Rectal smooth muscle tissue (tissue), 1 donor: ENCODE measurements around the gene PNPLA7.

Experiments
- H3K27ac ChIP-seq: one replicate; pipeline ENCODE4 v1.7.0; 2013; ENCODE audit warnings: low read depth, low read length, inconsistent platforms
- H3K27me3 ChIP-seq: one replicate; pipeline ENCODE4 v1.7.0; 2013; ENCODE audit warnings: low read length; ENCODE audit not compliant: control insufficient read depth, insufficient read depth
- H3K36me3 ChIP-seq: one replicate; pipeline ENCODE4 v1.7.0; 2013; ENCODE audit warnings: low read length; ENCODE audit not compliant: control insufficient read depth, insufficient read depth
- H3K4me1 ChIP-seq: one replicate; pipeline ENCODE4 v1.7.0; 2013; ENCODE audit warnings: low read length; ENCODE audit not compliant: control insufficient read depth, insufficient read depth
- H3K4me3 ChIP-seq: one replicate; pipeline ENCODE4 v1.7.0; 2013; ENCODE audit warnings: low read length
- H3K9ac ChIP-seq: one replicate; pipeline ENCODE4 v1.7.0; 2013; ENCODE audit warnings: low read length

The PNPLA7 gene

DNA sequence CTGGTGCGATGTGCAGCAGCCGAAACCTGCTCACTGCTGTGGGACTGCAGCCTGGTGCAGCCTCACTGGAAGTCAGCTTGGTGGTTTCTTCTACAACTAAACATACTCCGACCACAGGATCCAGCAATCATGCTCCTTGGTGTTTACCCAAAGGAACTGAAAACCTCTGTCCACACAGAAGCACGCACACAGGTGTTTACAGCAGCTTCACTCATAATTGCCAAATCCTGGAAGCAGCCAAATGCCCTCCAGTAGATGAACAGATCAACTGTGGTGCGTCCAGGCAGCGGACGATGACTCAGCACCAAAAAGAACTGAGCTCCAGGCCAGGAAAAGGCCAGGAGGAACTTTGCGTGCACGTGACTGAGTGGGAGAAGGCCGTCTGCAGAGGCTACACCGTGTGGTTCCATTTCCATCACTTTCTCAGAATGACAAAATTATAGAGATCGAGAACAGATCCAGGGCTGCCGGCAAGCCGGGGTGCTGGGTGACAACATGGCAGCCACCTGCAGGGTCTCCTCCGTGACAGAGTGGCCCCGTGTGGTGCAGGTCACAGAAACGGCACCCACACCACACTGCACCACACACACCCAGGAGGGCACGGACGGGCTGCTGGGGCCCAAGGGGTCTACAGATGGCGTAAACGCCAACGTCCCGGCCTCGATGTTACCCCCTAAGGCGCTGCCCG, 68.0 kb downstream of the PNPLA7 start:
- H3K27ac ChIP-seq, result no peak overlapping the region
- no peak overlapping the region for H3K9ac ChIP-seq
- H3K36me3 ChIP-seq, result no peaks in the 10 kb centered on the region
- no peaks in the 10 kb centered on the region for H3K27me3 ChIP-seq
- H3K4me1 ChIP-seq, result peaks cover 2% of the 10 kb centered on the region
- no peak overlapping the region for H3K4me3 ChIP-seq

DNA sequence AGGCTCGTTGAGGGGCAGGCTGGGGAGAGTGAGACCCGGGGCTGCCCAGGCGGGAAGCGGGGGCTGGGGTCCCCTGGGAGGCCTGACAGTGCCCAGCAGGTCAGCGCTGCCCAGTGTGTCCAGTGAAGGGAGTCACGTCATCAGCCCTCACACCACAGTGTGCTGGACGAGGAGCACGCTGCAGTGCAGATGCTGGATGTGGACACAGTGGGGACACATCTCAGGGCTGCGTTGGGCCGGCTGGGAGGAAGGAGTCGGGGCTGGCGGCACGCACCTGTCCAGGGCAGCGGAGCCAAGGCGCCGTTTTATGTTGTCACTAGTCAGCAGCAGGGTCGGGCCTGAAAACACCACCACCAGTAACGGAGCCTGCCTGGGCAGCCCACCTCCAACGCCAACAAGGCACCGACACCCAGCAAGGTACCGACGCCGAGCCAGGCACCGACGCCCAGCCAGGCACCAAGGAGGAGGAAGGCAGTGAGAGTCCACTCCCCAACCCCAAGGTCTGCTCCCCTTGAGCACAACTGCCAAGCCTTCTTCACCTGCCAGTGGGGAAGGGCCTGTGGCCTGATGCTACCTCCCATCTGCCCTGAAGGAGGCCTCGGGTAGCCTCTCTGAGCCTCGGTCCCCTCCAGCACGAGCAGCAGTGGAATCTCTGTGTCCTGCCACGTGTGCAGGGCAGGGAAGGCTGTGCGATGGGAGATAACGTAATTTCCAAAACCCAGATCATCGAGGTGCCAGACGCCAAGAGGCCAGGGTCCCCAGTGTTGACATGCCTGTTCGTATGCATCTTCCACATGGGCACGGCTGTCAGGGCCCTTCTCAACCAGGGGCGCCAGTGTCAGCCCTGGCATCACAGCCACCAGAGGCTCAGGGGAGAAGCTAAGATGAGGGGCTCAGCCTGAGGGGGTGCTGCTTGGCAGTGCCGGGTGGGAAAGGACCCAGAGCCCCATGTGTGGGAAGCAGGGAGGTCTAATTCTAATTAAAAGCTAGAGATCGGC, 69.2 kb downstream of the PNPLA7 start:
- Histone ChIP-seq H3K9ac (no peak overlapping the region), H3K36me3 (no peaks in the 10 kb centered on the region), H3K4me3 (no peak overlapping the region), H3K27me3 (no peaks in the 10 kb centered on the region), H3K4me1 (peaks cover 2% of the 10 kb centered on the region), H3K27ac (no peak overlapping the region)

DNA sequence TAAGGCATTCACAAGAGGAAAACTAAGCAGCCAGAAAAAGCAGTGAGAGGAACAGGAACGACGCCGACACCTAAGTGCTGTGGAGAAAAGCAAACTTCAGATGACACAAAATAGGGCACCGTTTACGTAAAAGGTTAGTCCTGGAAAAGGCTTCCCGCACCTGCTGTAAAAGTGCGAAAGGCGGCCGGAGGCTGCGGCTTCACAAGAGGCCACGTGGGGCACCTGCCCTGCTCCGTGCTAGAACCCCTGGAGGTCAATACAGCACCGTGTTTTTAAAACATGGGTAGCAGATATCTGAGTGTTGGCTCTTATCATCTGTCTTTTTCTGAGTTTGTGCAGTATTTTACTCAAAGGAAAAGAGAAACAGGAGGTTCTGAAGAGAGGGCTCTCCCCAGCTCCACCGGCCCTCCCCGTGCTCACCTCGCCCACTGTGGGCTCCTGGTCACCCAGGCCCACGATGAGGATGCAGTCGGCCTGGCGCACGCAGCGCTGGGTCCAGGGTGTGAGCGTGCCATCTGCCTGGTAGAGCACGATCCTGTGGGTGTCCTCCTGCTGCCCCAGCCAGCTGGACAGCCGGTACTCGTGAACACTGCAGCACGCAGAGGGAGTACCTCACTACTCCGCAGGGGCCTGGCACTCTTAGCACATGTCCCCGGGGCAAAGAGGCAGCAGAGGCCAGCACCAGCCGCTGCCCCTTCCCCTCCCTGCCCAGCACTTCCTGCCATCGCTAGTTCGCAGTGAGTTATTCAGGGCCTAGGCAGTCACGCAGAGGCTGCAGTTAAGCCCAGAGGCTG, 70.1 kb downstream of the PNPLA7 start:
- Histone ChIP-seq H3K27ac (no peak overlapping the region), H3K4me3 (no peak overlapping the region), H3K9ac (no peak overlapping the region), H3K36me3 (no peaks in the 10 kb centered on the region), H3K27me3 (no peaks in the 10 kb centered on the region), H3K4me1 (peaks cover 2% of the 10 kb centered on the region)

DNA sequence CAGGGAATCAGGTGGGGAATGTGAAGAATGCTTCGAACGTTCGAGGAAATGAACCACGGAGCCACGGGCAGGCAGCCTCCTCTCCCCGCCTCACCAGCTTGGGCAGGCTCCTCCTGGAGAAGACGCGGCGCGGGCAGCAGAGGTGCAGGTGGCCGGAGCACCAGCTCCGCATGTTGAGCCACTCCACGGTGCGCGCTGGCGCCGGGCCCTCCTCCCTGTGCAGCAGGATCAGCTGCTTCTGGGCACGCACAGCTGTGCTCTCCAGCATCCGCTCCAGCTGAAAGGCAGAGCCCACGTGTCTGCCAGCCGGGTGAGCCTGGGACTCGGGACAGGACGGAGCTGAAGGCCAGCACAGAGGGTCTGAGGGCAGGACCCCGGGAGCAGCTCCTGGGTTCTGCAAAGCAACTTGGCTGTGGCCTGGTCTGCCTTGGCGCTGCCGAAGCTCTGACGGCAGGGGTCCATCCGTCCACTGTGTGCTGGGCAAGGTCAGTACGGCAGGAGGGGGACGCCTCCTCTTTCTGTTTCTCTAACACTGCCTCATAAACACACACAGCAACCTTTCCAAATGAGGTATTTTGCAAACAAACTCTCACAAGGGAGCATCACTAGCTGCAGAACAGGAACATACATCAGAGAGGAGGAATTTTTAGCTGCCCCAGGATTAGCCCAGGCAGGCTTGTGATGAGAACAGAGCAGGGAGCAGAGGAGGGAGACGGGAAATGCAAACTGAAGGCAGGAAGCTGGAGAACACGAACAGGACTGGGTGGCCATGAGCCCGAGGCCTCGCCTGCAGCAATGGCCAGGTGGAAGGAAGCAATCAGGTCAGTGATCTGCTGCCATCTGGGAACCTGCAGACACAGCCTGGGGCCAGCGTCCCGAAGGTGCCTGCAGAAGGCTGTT, 71.0 kb downstream of the PNPLA7 start:
- Histone ChIP-seq H3K4me3 (no peak overlapping the region), H3K36me3 (no peaks in the 10 kb centered on the region), H3K4me1 (peaks cover 2% of the 10 kb centered on the region), H3K9ac (no peak overlapping the region), H3K27ac (no peak overlapping the region), H3K27me3 (no peaks in the 10 kb centered on the region)

DNA sequence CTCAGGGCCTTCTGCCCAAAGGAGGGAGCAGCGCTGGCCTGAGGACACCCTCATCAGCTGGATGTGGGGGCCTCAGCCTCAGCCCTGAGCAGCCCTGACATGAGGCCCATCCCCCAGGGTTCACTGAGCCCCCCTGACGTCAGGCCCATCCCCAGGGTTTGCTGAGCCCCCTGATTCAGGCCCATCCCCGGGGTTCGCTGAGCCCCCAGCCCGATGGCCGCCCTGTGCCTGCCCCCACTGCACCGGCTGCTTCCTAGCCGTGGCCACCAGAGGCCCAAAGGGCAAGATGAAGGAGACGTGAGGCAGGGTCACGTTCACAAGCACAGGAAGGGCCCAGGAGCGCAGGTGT, 71.6 kb downstream of the PNPLA7 start:
- Histone ChIP-seq H3K27ac (no peak overlapping the region), H3K27me3 (no peaks in the 10 kb centered on the region), H3K36me3 (no peaks in the 10 kb centered on the region), H3K4me1 (peaks cover 2% of the 10 kb centered on the region), H3K4me3 (no peak overlapping the region), H3K9ac (no peak overlapping the region)

- Histone ChIP-seq H3K36me3 (no peaks in the 10 kb centered on the region), H3K4me3 (no peak overlapping the region), H3K4me1 (peaks cover 2% of the 10 kb centered on the region), H3K27me3 (no peaks in the 10 kb centered on the region), H3K27ac (no peak overlapping the region), H3K9ac (no peak overlapping the region)
These were observed 72.2 kb downstream of the PNPLA7 start for GRCh38 chr9:137477778-137478612.

- Histone ChIP-seq H3K27me3 (no peaks in the 10 kb centered on the region), H3K27ac (no peak overlapping the region), H3K4me3 (no peak overlapping the region), H3K36me3 (no peaks in the 10 kb centered on the region), H3K9ac (no peak overlapping the region), H3K4me1 (no peaks in the 10 kb centered on the region)
These were observed 73.3 kb downstream of the PNPLA7 start for GRCh38 chr9:137476856-137477255.

- no peaks in the 10 kb centered on the region for H3K27me3 ChIP-seq
- H3K4me1 ChIP-seq, result no peaks in the 10 kb centered on the region
- no peaks in the 10 kb centered on the region for H3K36me3 ChIP-seq
- H3K27ac ChIP-seq, result no peak overlapping the region
- no peak overlapping the region for H3K9ac ChIP-seq
- no peak overlapping the region for H3K4me3 ChIP-seq
These were observed 74.5 kb downstream of the PNPLA7 start for GRCh38 chr9:137475666-137476065.

GRCh38 chr9:137474271-137474670, 75.9 kb downstream of the PNPLA7 start:
- Histone ChIP-seq H3K4me1 (no peaks in the 10 kb centered on the region), H3K4me3 (no peak overlapping the region), H3K36me3 (no peaks in the 10 kb centered on the region), H3K27ac (no peak overlapping the region), H3K9ac (no peak overlapping the region), H3K27me3 (no peaks in the 10 kb centered on the region)

GRCh38 chr9:137470785-137471184, 79.4 kb downstream of the PNPLA7 start:
- Histone ChIP-seq H3K36me3 (no peaks in the 10 kb centered on the region), H3K4me1 (no peaks in the 10 kb centered on the region), H3K27ac (no peak overlapping the region), H3K4me3 (no peak overlapping the region), H3K27me3 (no peaks in the 10 kb centered on the region), H3K9ac (no peak overlapping the region)

- Histone ChIP-seq H3K27me3 (no peaks in the 10 kb centered on the region), H3K9ac (no peak overlapping the region), H3K4me1 (no peaks in the 10 kb centered on the region), H3K36me3 (no peaks in the 10 kb centered on the region), H3K27ac (no peak overlapping the region), H3K4me3 (no peak overlapping the region)
These were observed 82.3 kb downstream of the PNPLA7 start for GRCh38 chr9:137467896-137468295.
